Mesenchymal stem cell (in vitro differentiated cells and primary cell): ENCODE measurements around the gene VPS50.

Experiments
- DNase-seq: peaks from one replicate; pipeline ENCODE4 v3.0.0-alpha.2; 2013
- H2AFZ ChIP-seq: one replicate; pipeline ENCODE4 v1.6.1; 2013; ENCODE audit warnings: low read depth, mild to moderate bottlenecking, control low read depth, inconsistent platforms, low read length, moderate library complexity
- H2AK5ac ChIP-seq: 2 replicates; pipeline ENCODE4 v1.6.1; 2013; ENCODE audit warnings: low read length, moderate library complexity, mild to moderate bottlenecking, inconsistent platforms; ENCODE audit not compliant: severe bottlenecking
- H2BK120ac ChIP-seq: one replicate; pipeline ENCODE4 v1.6.1; 2013; ENCODE audit warnings: low read depth, mild to moderate bottlenecking, inconsistent platforms, low read length, moderate library complexity
- H2BK12ac ChIP-seq, 2 experiments: one replicate each; pipeline ENCODE4 v1.6.1; 2013; ENCODE audit warnings: inconsistent platforms in 2 of 2, low read length in 2 of 2, mild to moderate bottlenecking in 2 of 2, moderate library complexity in 2 of 2, control low read depth in 1 of 2
- H2BK15ac ChIP-seq: one replicate; pipeline ENCODE4 v1.6.1; 2013; ENCODE audit warnings: mild to moderate bottlenecking, low read depth, inconsistent platforms; ENCODE audit not compliant: poor library complexity, severe bottlenecking
- H2BK5ac ChIP-seq: 2 replicates; pipeline ENCODE4 v1.6.1; 2013; ENCODE audit warnings: low read depth, mild to moderate bottlenecking, low read length, control low read depth, inconsistent platforms; ENCODE audit not compliant: poor library complexity, severe bottlenecking
- H3K14ac ChIP-seq, 2 experiments: one replicate each; pipeline ENCODE4 v1.6.1; 2013; ENCODE audit warnings: inconsistent platforms in 2 of 2, low read length in 2 of 2, control low read depth in 1 of 2, mild to moderate bottlenecking in 1 of 2, moderate library complexity in 1 of 2
- H3K18ac ChIP-seq, 2 experiments: one replicate each; pipeline ENCODE4 v1.6.1; 2013; ENCODE audit warnings: inconsistent platforms in 2 of 2, low read length in 2 of 2, control low read depth in 1 of 2, low read depth in 1 of 2, mild to moderate bottlenecking in 1 of 2
- H3K23ac ChIP-seq, 2 experiments: one replicate each; pipeline ENCODE4 v1.6.1; 2013; ENCODE audit warnings: inconsistent platforms in 2 of 2, low read length in 2 of 2, mild to moderate bottlenecking in 2 of 2, moderate library complexity in 2 of 2, control low read depth in 1 of 2
- H3K27ac ChIP-seq: 2 replicates; pipeline ENCODE4 v1.5.1; 2013; ENCODE audit warnings: mild to moderate bottlenecking, moderate library complexity, low read length, control low read depth, inconsistent platforms; ENCODE audit not compliant: poor library complexity, severe bottlenecking
- H3K27me3 ChIP-seq, 2 experiments: 2 replicates each; pipeline versions ENCODE4 v1.6.1 to v1.7.0; 2013; ENCODE audit warnings: low read length in 2 of 2, mild to moderate bottlenecking in 2 of 2, moderate library complexity in 2 of 2, control low read depth in 1 of 2, inconsistent platforms in 1 of 2; ENCODE audit not compliant: control insufficient read depth in 1 of 2, insufficient read depth in 1 of 2
- H3K36me3 ChIP-seq, 2 experiments: 2 replicates each; pipeline versions ENCODE4 v1.6.1 to v1.7.0; 2013; ENCODE audit warnings: low read length in 2 of 2, control low read depth in 1 of 2, inconsistent platforms in 1 of 2, low read depth in 1 of 2, mild to moderate bottlenecking in 1 of 2; ENCODE audit not compliant: insufficient read depth in 2 of 2, control insufficient read depth in 1 of 2
- H3K4ac ChIP-seq, 2 experiments: one replicate each; pipeline ENCODE4 v1.6.1; 2013; ENCODE audit warnings: inconsistent platforms in 2 of 2, low read length in 2 of 2, mild to moderate bottlenecking in 2 of 2, moderate library complexity in 2 of 2, control low read depth in 1 of 2, low read depth in 1 of 2
- H3K4me1 ChIP-seq: 2 replicates; pipeline ENCODE4 v1.6.1; 2013; ENCODE audit warnings: low read depth, low read length, control low read depth; ENCODE audit not compliant: control insufficient read depth, insufficient read depth
- H3K4me2 ChIP-seq: 2 replicates; pipeline ENCODE4 v1.6.1; 2013; ENCODE audit warnings: low read length, mild to moderate bottlenecking, inconsistent platforms; ENCODE audit not compliant: poor library complexity, severe bottlenecking
- H3K4me3 ChIP-seq, 2 experiments: 2 replicates each; pipeline versions ENCODE4 v1.5.1 to v1.7.0; 2013; ENCODE audit warnings: low read length in 2 of 2, mild to moderate bottlenecking in 2 of 2, control low read depth in 1 of 2, low read depth in 1 of 2; ENCODE audit not compliant: insufficient read depth in 1 of 2
- H3K79me1 ChIP-seq: replicated peaks from 2 replicates; pipeline ENCODE4 v1.6.1; 2013; ENCODE audit warnings: mild to moderate bottlenecking, control low read depth, low read length, inconsistent platforms; ENCODE audit not compliant: poor library complexity, severe bottlenecking
- H3K9ac ChIP-seq: 2 replicates; pipeline ENCODE4 v1.7.0; 2013; ENCODE audit warnings: mild to moderate bottlenecking, low read length, moderate library complexity
- H3K9me3 ChIP-seq: 2 replicates; pipeline ENCODE4 v1.7.0; 2013; ENCODE audit warnings: mild to moderate bottlenecking, low read length; ENCODE audit not compliant: control insufficient read depth
- H4K8ac ChIP-seq: one replicate; pipeline ENCODE4 v1.6.1; 2013; ENCODE audit warnings: inconsistent platforms, mild to moderate bottlenecking, low read length, moderate library complexity
- H4K91ac ChIP-seq: one replicate; pipeline ENCODE4 v1.6.1; 2013; ENCODE audit warnings: mild to moderate bottlenecking, low read length, inconsistent platforms
- WGBS: methylation state at CpG from one replicate; pipeline ENCODE4 v1.1.7; 2013; ENCODE audit warnings: mixed read lengths; 5-methylcytosine and 5-hydroxymethylcytosine counted together

The VPS50 gene

GRCh38 chr7:93194386-93194785 is 37.8 kb upstream of the VPS50 start:
- Histone ChIP-seq H3K9ac (no peak overlapping the region), H3K27ac (no peak overlapping the region), H4K91ac (no peak overlapping the region), H2AK5ac (no peak overlapping the region), H2AFZ (no peak overlapping the region), H2BK5ac (no peak overlapping the region), H3K79me1 (no peaks in the 10 kb centered on the region), H3K23ac (no peak overlapping the region), H2BK12ac (no peak overlapping the region), H2BK120ac (no peak overlapping the region), H4K8ac (no peak overlapping the region), H3K4ac (no peak overlapping the region), H2BK15ac (no peak overlapping the region), H3K27me3 (peaks cover 3 to 17% of the 10 kb centered on the region in 2 experiments), H3K4me2 (no peak overlapping the region), H3K9me3 (no peaks in the 10 kb centered on the region), H3K14ac (no peak overlapping the region), H3K4me1 (no peaks in the 10 kb centered on the region), H3K36me3 (no peaks in the 10 kb centered on the region), H3K4me3 (no peak overlapping the region), H3K18ac (no peak overlapping the region)
- peak; percentile 24 for DNase-seq
- WGBS: 53% methylated on average over 2 of the region's 3 CpGs

GRCh38 chr7:93196336-93196735 is 35.8 kb upstream of the VPS50 start:
- no peak overlapping the region for H4K91ac ChIP-seq
- no peaks in the 10 kb centered on the region for H3K9me3 ChIP-seq
- H2BK5ac ChIP-seq: no peak overlapping the region
- H3K4me2 ChIP-seq: no peak overlapping the region
- H3K4me1 ChIP-seq: no peaks in the 10 kb centered on the region
- no peaks in the 10 kb centered on the region for H3K79me1 ChIP-seq
- no peak overlapping the region for H2AK5ac ChIP-seq
- no peak overlapping the region for H3K14ac ChIP-seq
- no peaks in the 10 kb centered on the region for H3K36me3 ChIP-seq
- H3K4ac ChIP-seq: no peak overlapping the region
- DNase-seq: no peak
- no peak overlapping the region for H3K27ac ChIP-seq
- H3K9ac ChIP-seq: no peak overlapping the region
- no peak overlapping the region for H2BK15ac ChIP-seq
- H3K4me3 ChIP-seq: no peak overlapping the region
- H2BK120ac ChIP-seq: no peak overlapping the region
- 88% methylated on average over 1 of the region's 2 CpGs for WGBS
- peaks cover 3 to 15% of the 10 kb centered on the region in 2 experiments for H3K27me3 ChIP-seq
- no peak overlapping the region for H2AFZ ChIP-seq
- no peak overlapping the region for H3K23ac ChIP-seq
- H2BK12ac ChIP-seq: no peak overlapping the region
- no peak overlapping the region for H3K18ac ChIP-seq
- H4K8ac ChIP-seq: no peak overlapping the region

GRCh38 chr7:93198472-93198871 is 33.7 kb upstream of the VPS50 start:
- Histone ChIP-seq H3K27me3 (peaks cover 0 to 14% of the 10 kb centered on the region in 2 experiments), H3K18ac (no peak overlapping the region), H3K79me1 (no peaks in the 10 kb centered on the region), H3K14ac (no peak overlapping the region), H2AK5ac (no peak overlapping the region), H3K9me3 (no peaks in the 10 kb centered on the region), H3K27ac (no peak overlapping the region), H2BK15ac (no peak overlapping the region), H2BK5ac (no peak overlapping the region), H3K4me2 (no peak overlapping the region), H3K23ac (no peak overlapping the region), H3K4ac (no peak overlapping the region), H2BK12ac (no peak overlapping the region), H2BK120ac (no peak overlapping the region), H2AFZ (no peak overlapping the region), H4K91ac (no peak overlapping the region), H3K9ac (no peak overlapping the region), H3K36me3 (no peaks in the 10 kb centered on the region), H4K8ac (no peak overlapping the region), H3K4me1 (no peaks in the 10 kb centered on the region), H3K4me3 (no peak overlapping the region)
- DNase-seq: no peak

- Histone ChIP-seq H2AFZ (no peak overlapping the region), H3K27ac (no peak overlapping the region), H3K9ac (no peak overlapping the region), H2BK12ac (no peak overlapping the region), H3K4me1 (no peaks in the 10 kb centered on the region), H2BK5ac (no peak overlapping the region), H4K91ac (no peak overlapping the region), H3K27me3 (peaks cover 6 to 23% of the 10 kb centered on the region in 2 experiments), H2AK5ac (no peak overlapping the region), H3K4me2 (no peak overlapping the region), H3K4ac (no peak overlapping the region), H2BK120ac (no peak overlapping the region), H3K9me3 (no peaks in the 10 kb centered on the region), H3K36me3 (no peaks in the 10 kb centered on the region), H3K14ac (no peak overlapping the region), H2BK15ac (no peak overlapping the region), H3K18ac (no peak overlapping the region), H3K4me3 (no peak overlapping the region), H3K79me1 (no peaks in the 10 kb centered on the region), H4K8ac (no peak overlapping the region), H3K23ac (no peak overlapping the region)
- WGBS: 81% methylated on average over 3 of the region's 5 CpGs
- no peak for DNase-seq
These were observed 29.4 kb upstream of the VPS50 start for GRCh38 chr7:93202594-93203250.
